ENCODE data around the gene TMEM134. TPM values are rescaled to one million over a fixed set of nuclear protein-coding genes. Genes with fewer than 3 reads are reported as not detected.
"Not testable (repeated sequence)": the region's sequence is repeated elsewhere in the genome, so short reads cannot be mapped to it uniquely, and the experiment has no call there.

The TMEM134 gene
- total and polyA plus RNA-seq, 10 of the 15 experiments (the other 5 are each of a cell fraction or from before 2014, with no cell fraction given) = 1.6 to 93.8 (median 27.8) TPM

- H3K27me3 ChIP-seq (replicated peaks in 1 of 2; ENCODE audit: control insufficient read depth in 2 of 2, insufficient read depth in 2 of 2, low read length in 1 of 2) = no peaks in the 10 kb centered on the region; a peak in 2 of 4 replicates
- peaks cover under 1% of the 10 kb centered on the region; the same call in 1 of the 2 replicates for H3K4me1 ChIP-seq (ENCODE audit: control insufficient read depth, insufficient read depth, low read length)
- no TSS peak for BruUV-seq (replicated peaks)
- no peak overlapping the region for H3K4me3 ChIP-seq
- FAIRE-seq (no peak), ATAC-seq (no peak), DNase-seq (ENCODE audit: low read depth, low spot score) (no peak)
- ChIA-PET RAD21 (ENCODE audit: unreplicated experiment) (no interaction called here), POLR2A (no interaction called here), SMC1A (ENCODE audit: uncharacterized antibody, unreplicated experiment) (no interaction called here), CTCF (no interaction called here)
- no peaks in the 10 kb centered on the region for H3K79me2 ChIP-seq (ENCODE audit: control insufficient read depth, insufficient read depth, low read length)
- no peak overlapping the region for H3K9ac ChIP-seq (ENCODE audit: control insufficient read depth, insufficient read depth, low read length)
- H3K4me2 ChIP-seq (ENCODE audit: control insufficient read depth, insufficient read depth) = no peak overlapping the region
- H3K9me3 ChIP-seq (replicated peaks; ENCODE audit: control insufficient read depth, insufficient read depth, low read length) = no peaks in the 10 kb centered on the region
- H3K27ac ChIP-seq (ENCODE audit: control insufficient read depth, insufficient read depth) = no peak overlapping the region
- H4K20me1 ChIP-seq (ENCODE audit: control insufficient read depth, insufficient read depth) = no peaks in the 10 kb centered on the region
- no peak overlapping the region for H2AFZ ChIP-seq (ENCODE audit: control insufficient read depth, low read depth, low read length)
- TF ChIP-seq JUNB (IDR thresholded peaks at IDR 0.05) = no peak
- TF ChIP-seq MEF2B (IDR thresholded peaks at IDR 0.05; ENCODE audit: partially characterized antibody, poor library complexity, severe bottlenecking) = no peak
- no peak for TF ChIP-seq KLF5 (IDR thresholded peaks at IDR 0.05; ENCODE audit: partially characterized antibody)
- TF ChIP-seq POU2F2 (IDR thresholded peaks at IDR 0.05; ENCODE audit: borderline replicate concordance, low read depth, low read length) = no peak
- no peak for TF ChIP-seq WRNIP1 (IDR thresholded peaks at IDR 0.05; ENCODE audit: borderline replicate concordance, low read depth, low read length)
- no peaks in the 10 kb centered on the region for H3K36me3 ChIP-seq (ENCODE audit: control insufficient read depth in 2 of 2, insufficient read depth in 2 of 2, low read length in 1 of 2)
- in situ Hi-C loops (cut with MboI) = no loop called here
- intact Hi-C loops (cut with micrococcal nuclease; ENCODE audit: unreplicated experiment) = no loop called here
- WGBS (ENCODE audit: insufficient coverage, insufficient replicate concordance, low lambda C conversion rate, missing lambda C conversion rate) = 52% methylated on average over 7 of the region's 7 CpGs
These were observed 45.1 kb upstream of the TMEM134 start for GRCh38 chr11:67514116-67514515.

GRCh38 chr11:67511558-67511957, 42.5 kb upstream of the TMEM134 start:
- H3K4me3 ChIP-seq; H3K27me3 ChIP-seq (replicated peaks in 1 of 2; ENCODE audit: control insufficient read depth in 2 of 2, insufficient read depth in 2 of 2, low read length in 1 of 2); H3K9ac ChIP-seq (ENCODE audit: control insufficient read depth, insufficient read depth, low read length); in situ Hi-C loops (cut with MboI); RAD21 ChIA-PET (ENCODE audit: unreplicated experiment); POLR2A ChIA-PET; SMC1A ChIA-PET (ENCODE audit: uncharacterized antibody, unreplicated experiment); H3K9me3 ChIP-seq (replicated peaks; ENCODE audit: control insufficient read depth, insufficient read depth, low read length); H3K27ac ChIP-seq (ENCODE audit: control insufficient read depth, insufficient read depth); DNase-seq (ENCODE audit: low read depth, low spot score); intact Hi-C loops (cut with micrococcal nuclease; ENCODE audit: unreplicated experiment); H4K20me1 ChIP-seq (ENCODE audit: control insufficient read depth, insufficient read depth); FAIRE-seq; ATAC-seq; H3K36me3 ChIP-seq (ENCODE audit: control insufficient read depth in 2 of 2, insufficient read depth in 2 of 2, low read length in 1 of 2); BruUV-seq (replicated peaks); H3K4me2 ChIP-seq (ENCODE audit: control insufficient read depth, insufficient read depth); H2AFZ ChIP-seq (ENCODE audit: control insufficient read depth, low read depth, low read length): not testable (repeated sequence)
- WGBS (ENCODE audit: insufficient coverage, insufficient replicate concordance, low lambda C conversion rate, missing lambda C conversion rate) = 70% methylated on average over 4 of the region's 4 CpGs
- CTCF ChIA-PET = interaction anchor here (1.3 kb wide), 1 partner anchor 160 kb away, joined by 4 read pairs; no protein-coding TSS in a partner anchor
- Histone ChIP-seq H3K79me2 (ENCODE audit: control insufficient read depth, insufficient read depth, low read length) (peaks cover 13% of the 10 kb centered on the region), H3K4me1 (ENCODE audit: control insufficient read depth, insufficient read depth, low read length) (peaks cover 11% of the 10 kb centered on the region)

All from GM12878 (cell line).